Measurements from ENCODE around the gene NGB.

DNA sequence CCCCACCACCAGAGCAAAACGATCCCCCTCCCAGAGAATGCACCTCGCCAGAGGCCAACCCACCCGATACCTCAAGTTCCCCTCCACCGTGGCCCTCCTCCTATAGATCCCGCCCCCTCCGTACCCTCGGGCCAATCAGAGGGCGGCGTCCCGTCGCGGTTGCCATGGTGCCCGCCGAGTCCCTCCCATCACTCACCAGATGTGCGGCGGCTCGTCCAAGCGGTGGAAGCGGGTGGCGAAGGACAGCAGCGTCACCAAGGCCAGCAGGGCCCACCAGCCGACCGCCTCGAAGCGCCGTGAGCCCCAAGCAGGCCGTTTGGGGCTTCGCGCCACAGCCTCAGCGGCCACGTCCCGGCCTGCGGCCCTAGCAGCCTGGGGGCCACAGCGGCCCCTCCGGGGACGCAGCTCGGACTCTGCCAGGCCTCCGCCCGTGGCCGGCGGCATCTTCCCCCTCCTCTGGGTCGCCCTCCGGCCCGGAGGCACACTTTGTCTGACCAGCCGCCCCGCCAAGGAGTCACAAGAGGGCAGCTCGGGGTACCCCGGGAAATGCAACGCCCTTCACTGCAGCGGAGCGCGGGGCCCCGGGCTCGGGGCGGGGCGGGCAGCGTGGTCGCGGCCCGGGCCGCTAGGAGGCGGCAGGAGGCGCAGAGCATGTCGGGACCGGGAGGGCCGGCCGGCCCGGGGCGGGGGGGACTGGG, 49.4 kb upstream of the NGB start, which contains the start of gene POMT2:
- TF ChIP-seq EZH2 (IDR thresholded peaks at IDR 0.05; ENCODE audit: borderline replicate concordance, low read depth, low read length) (no peak), ATF1 (CRISPR knock-in tag; IDR thresholded peaks at IDR 0.05) (no peak), ATF1 (tag; IDR thresholded peaks at IDR 0.05) (0 out of 2 replicates have a peak, but pooled peaks have one; percentile 60), SMARCC2 (IDR thresholded peaks at IDR 0.05; ENCODE audit: low read depth) (no peak), KLF16 (IDR thresholded peaks at IDR 0.05) (no peak), DNMT1 (IDR thresholded peaks at IDR 0.05) (no peak), TRIM28 (IDR thresholded peaks at IDR 0.05) (no peak), SP1 (CRISPR knock-in tag; IDR thresholded peaks at IDR 0.05) (no peak; the same call in 1 of the 2 replicates)
- TF ChIP-seq, protein P1, sequence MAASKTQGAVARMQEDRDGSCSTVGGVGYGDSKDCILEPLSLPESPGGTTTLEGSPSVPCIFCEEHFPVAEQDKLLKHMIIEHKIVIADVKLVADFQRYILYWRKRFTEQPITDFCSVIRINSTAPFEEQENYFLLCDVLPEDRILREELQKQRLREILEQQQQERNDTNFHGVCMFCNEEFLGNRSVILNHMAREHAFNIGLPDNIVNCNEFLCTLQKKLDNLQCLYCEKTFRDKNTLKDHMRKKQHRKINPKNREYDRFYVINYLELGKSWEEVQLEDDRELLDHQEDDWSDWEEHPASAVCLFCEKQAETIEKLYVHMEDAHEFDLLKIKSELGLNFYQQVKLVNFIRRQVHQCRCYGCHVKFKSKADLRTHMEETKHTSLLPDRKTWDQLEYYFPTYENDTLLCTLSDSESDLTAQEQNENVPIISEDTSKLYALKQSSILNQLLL (CRISPR knock-in tag; IDR thresholded peaks at IDR 0.05; ENCODE audit: borderline replicate concordance) = no peak
- TF ChIP-seq, protein P2, sequence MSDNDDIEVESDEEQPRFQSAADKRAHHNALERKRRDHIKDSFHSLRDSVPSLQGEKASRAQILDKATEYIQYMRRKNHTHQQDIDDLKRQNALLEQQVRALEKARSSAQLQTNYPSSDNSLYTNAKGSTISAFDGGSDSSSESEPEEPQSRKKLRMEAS (CRISPR knock-in tag; IDR thresholded peaks at IDR 0.05) = peak; percentile 60
